H1 (cell line): ENCODE results near the gene PLLP. TPM values are rescaled to one million over a fixed set of nuclear protein-coding genes. Genes with fewer than 3 reads are reported as not detected.

Source experiments
- CTCF ChIA-PET: fragments of 300-600 bp; sonication (Branson Sonifier 250); formaldehyde crosslinking; loops from one replicate; lab custom pipeline; 2021; ENCODE audit not compliant: partially characterized antibody; lab: Charles Lee
- POLR2A ChIA-PET: fragments of 300-600 bp; sonication (Branson Sonifier 250); formaldehyde crosslinking; loops from one replicate; lab custom pipeline; 2021; ENCODE audit warnings: inconsistent platforms; ENCODE audit not compliant: partially characterized antibody; lab: Charles Lee
- DNase-seq, 2 experiments: peaks; one replicate each; pipeline versions ENCODE4 v3.0.0 to v3.0.0-alpha.2; 2010 to 2022; ENCODE audit warnings: low spot score in 2 of 2, low read depth in 1 of 2, mixed read lengths in 1 of 2
- FAIRE-seq: peaks from 2 replicates; lab custom pipeline; 2011; peaks lifted over from hg19 to GRCh38; lab: Jason Lieb, UNC
- H2AFZ ChIP-seq: 2 replicates; pipeline ENCODE4 v1.8.1; 2012; ENCODE audit warnings: low read length, inconsistent platforms
- H2AK5ac ChIP-seq: 2 replicates; pipeline ENCODE4 v1.6.1; 2013; ENCODE audit warnings: low read depth, low read length
- H2BK120ac ChIP-seq: replicated peaks from 2 replicates; pipeline ENCODE3; 2013; ENCODE audit warnings: low read depth, low read length, inconsistent platforms
- H2BK12ac ChIP-seq: 2 replicates; pipeline ENCODE4 v1.6.1; 2013; ENCODE audit warnings: low read depth, low read length
- H2BK15ac ChIP-seq: 2 replicates; pipeline ENCODE4 v1.6.1; 2013; ENCODE audit warnings: low read length
- H2BK20ac ChIP-seq: 2 replicates; pipeline ENCODE4 v1.6.1; 2013; ENCODE audit warnings: low read length
- H2BK5ac ChIP-seq: 2 replicates; pipeline ENCODE4 v1.6.1; 2013; ENCODE audit warnings: low read depth, low read length
- H3K14ac ChIP-seq: 2 replicates; pipeline ENCODE4 v1.6.1; 2013; ENCODE audit warnings: inconsistent platforms; ENCODE audit not compliant: insufficient read length
- H3K18ac ChIP-seq: 2 replicates; pipeline ENCODE4 v1.6.1; 2013; ENCODE audit warnings: low read length; ENCODE audit errors: extremely low read depth
- H3K23ac ChIP-seq: 2 replicates; pipeline ENCODE4 v1.6.1; 2013; ENCODE audit warnings: inconsistent platforms; ENCODE audit not compliant: insufficient read length
- H3K23me2 ChIP-seq: 2 replicates; pipeline ENCODE4 v1.6.1; 2013; ENCODE audit warnings: low read depth, low read length
- H3K27ac ChIP-seq: 2 replicates; pipeline ENCODE4 v1.6.1; 2011; ENCODE audit warnings: low read depth, low read length, inconsistent platforms
- H3K27me3 ChIP-seq, 4 experiments: replicated peaks in 1 of 4; 1 replicate in 1 of 4; 2 replicates in 3 of 4; pipeline versions ENCODE4 v1.6.1 to v1.8.1; 2011 to 2013; ENCODE audit warnings: low read length in 3 of 4, mild to moderate bottlenecking in 3 of 4, inconsistent platforms in 2 of 4, mixed read lengths in 2 of 4, moderate library complexity in 1 of 4; ENCODE audit not compliant: control insufficient read depth in 3 of 4, insufficient read depth in 3 of 4; ENCODE audit errors: extremely low read depth in 1 of 4
- H3K36me3 ChIP-seq, 4 experiments: 2 replicates each; pipeline versions ENCODE4 v1.6.1 to v1.8.1; 2011 to 2013; ENCODE audit warnings: mild to moderate bottlenecking in 4 of 4, low read length in 3 of 4, moderate library complexity in 2 of 4, control low read depth in 1 of 4, inconsistent platforms in 1 of 4; ENCODE audit not compliant: insufficient read depth in 4 of 4, control insufficient read depth in 2 of 4
- H3K4ac ChIP-seq: replicated peaks from 2 replicates; pipeline ENCODE3; 2013; ENCODE audit warnings: low read length, low read depth, mixed read lengths, inconsistent platforms; ENCODE audit not compliant: insufficient read length
- H3K4me1 ChIP-seq, 4 experiments: replicated peaks in 1 of 4; 1 replicate in 1 of 4; 2 replicates in 3 of 4; pipeline versions ENCODE4 v1.6.1 to v1.8.1; 2011 to 2013; ENCODE audit warnings: low read length in 3 of 4, inconsistent platforms in 2 of 4, mixed read lengths in 1 of 4; ENCODE audit not compliant: insufficient read depth in 4 of 4, control insufficient read depth in 3 of 4
- H3K4me2 ChIP-seq, 2 experiments: 2 replicates each; pipeline versions ENCODE4 v1.6.1 to v1.8.1; 2011 to 2013; ENCODE audit warnings: low read depth in 2 of 2, low read length in 2 of 2, control low read depth in 1 of 2, inconsistent platforms in 1 of 2, mild to moderate bottlenecking in 1 of 2; ENCODE audit not compliant: insufficient read depth in 1 of 2
- H3K4me3 ChIP-seq, 4 experiments: fragments of 200-600, 300-600 bp in 1 of 4; sonication (generic), shearing (Covaris generic), sonication (Bioruptor Twin) in 1 of 4; 2 replicates each; pipeline versions ENCODE4 v1.5.1 to v1.8.1; 2011 to 2016; ENCODE audit warnings: low read length in 4 of 4, low read depth in 3 of 4, control low read depth in 2 of 4, inconsistent platforms in 2 of 4, mild to moderate bottlenecking in 2 of 4, mixed read lengths in 1 of 4, moderate library complexity in 1 of 4; ENCODE audit not compliant: insufficient read depth in 2 of 4; ENCODE audit errors: extremely low read depth in 1 of 4
- H3K56ac ChIP-seq: replicated peaks from 2 replicates; pipeline ENCODE3; 2013; ENCODE audit warnings: low read depth, mild to moderate bottlenecking, mixed read lengths, low read length, inconsistent platforms; ENCODE audit not compliant: insufficient read length
- H3K79me1 ChIP-seq: 2 replicates; pipeline ENCODE4 v1.6.1; 2013; ENCODE audit warnings: low read depth, low read length, control low read depth
- H3K79me2 ChIP-seq, 2 experiments: 2 replicates each; pipeline versions ENCODE4 v1.6.1 to v1.8.1; 2012 to 2013; ENCODE audit warnings: low read length in 2 of 2, mild to moderate bottlenecking in 2 of 2, inconsistent platforms in 1 of 2; ENCODE audit not compliant: insufficient read depth in 2 of 2, control insufficient read depth in 1 of 2
- H3K9ac ChIP-seq, 4 experiments: replicated peaks in 1 of 4; 1 replicate in 1 of 4; 2 replicates in 3 of 4; pipeline versions ENCODE4 v1.6.1 to v1.8.1; 2011 to 2013; ENCODE audit warnings: low read depth in 3 of 4, low read length in 3 of 4, control low read depth in 2 of 4, mild to moderate bottlenecking in 2 of 4, moderate library complexity in 2 of 4, inconsistent platforms in 1 of 4; ENCODE audit errors: extremely low read depth in 1 of 4
- H3K9me3 ChIP-seq, 2 experiments: 2 replicates each; pipeline versions ENCODE4 v1.6.1 to v1.8.1; 2012 to 2013; ENCODE audit warnings: mild to moderate bottlenecking in 2 of 2, moderate library complexity in 2 of 2, control low read depth in 1 of 2, inconsistent platforms in 1 of 2, low read depth in 1 of 2, low read length in 1 of 2, mixed read lengths in 1 of 2; ENCODE audit not compliant: insufficient read depth in 2 of 2
- H4K20me1 ChIP-seq, 2 experiments: replicated peaks in 1 of 2; 2 replicates each; pipeline versions ENCODE3 to v1.8.1; 2011 to 2013; ENCODE audit warnings: inconsistent platforms in 2 of 2, low read length in 2 of 2, mild to moderate bottlenecking in 1 of 2; ENCODE audit not compliant: insufficient read depth in 2 of 2, control insufficient read depth in 1 of 2
- H4K5ac ChIP-seq: 2 replicates; pipeline ENCODE4 v1.6.1; 2013; ENCODE audit warnings: low read length, low read depth, mixed read lengths, inconsistent platforms; ENCODE audit not compliant: insufficient read length
- H4K8ac ChIP-seq: 2 replicates; pipeline ENCODE4 v1.8.0; 2013; ENCODE audit warnings: mild to moderate bottlenecking, moderate library complexity, low read length, inconsistent platforms; ENCODE audit not compliant: insufficient read depth; ENCODE audit errors: extremely low read depth
- H4K91ac ChIP-seq: replicated peaks from 2 replicates; pipeline ENCODE3; 2013; ENCODE audit warnings: low read length, mixed read lengths, inconsistent platforms; ENCODE audit not compliant: insufficient read length
- BCL11A ChIP-seq, 2 experiments: IDR thresholded peaks; one replicate each; pipeline ENCODE4 v1.6.1; 2011; ENCODE audit warnings: low read depth in 2 of 2, low read length in 2 of 2, mild to moderate bottlenecking in 2 of 2
- FOSL1 ChIP-seq: IDR thresholded peaks from 2 replicates; pipeline ENCODE4 v1.6.1; 2011; ENCODE audit warnings: mild to moderate bottlenecking, low read depth, low read length, moderate library complexity; ENCODE audit not compliant: insufficient read depth
- JUN ChIP-seq: IDR thresholded peaks from 2 replicates; pipeline ENCODE4 v1.6.1; 2011; ENCODE audit warnings: low read depth, mild to moderate bottlenecking, improper control_type of control experiment, low read length
- JUND ChIP-seq: IDR thresholded peaks from 2 replicates; pipeline ENCODE4 v1.6.1; 2011; ENCODE audit warnings: mild to moderate bottlenecking, improper control_type of control experiment, low read length
- KDM1A ChIP-seq: fragments of 200-600, 300-600 bp; sonication (generic); IDR thresholded peaks from 2 replicates; pipeline ENCODE4 v1.7.1; 2016; ENCODE audit warnings: mild to moderate bottlenecking, low read length, borderline replicate concordance
- KDM5A ChIP-seq: fragments of 200-600 bp; IDR thresholded peaks from 2 replicates; pipeline ENCODE4 v1.7.1; 2012; ENCODE audit warnings: mild to moderate bottlenecking, low read length, inconsistent platforms, mixed read lengths
- POLR2AphosphoS5 ChIP-seq: IDR thresholded peaks from 2 replicates; pipeline ENCODE4 v1.6.1; 2011; ENCODE audit warnings: low read depth, low read length
- POU5F1 ChIP-seq: IDR thresholded peaks from 2 replicates; pipeline ENCODE4 v1.6.1; 2011; ENCODE audit warnings: low read depth, mild to moderate bottlenecking, low read length, moderate library complexity
- RBBP5 ChIP-seq: IDR thresholded peaks from 2 replicates; pipeline ENCODE4 v1.7.1; 2012; ENCODE audit warnings: low read depth, mild to moderate bottlenecking, inconsistent platforms, low read length, moderate library complexity, borderline replicate concordance
- RXRA ChIP-seq: IDR thresholded peaks from 2 replicates; pipeline ENCODE4 v1.6.1; 2011; ENCODE audit warnings: low read depth, mild to moderate bottlenecking, low read length, moderate library complexity; ENCODE audit not compliant: insufficient read depth
- SP1 ChIP-seq: IDR thresholded peaks from 2 replicates; pipeline ENCODE4 v1.6.1; 2011; ENCODE audit warnings: low read depth, low read length
- SUZ12 ChIP-seq: fragments of 200-600 bp; sonication (generic); IDR thresholded peaks from 2 replicates; pipeline ENCODE4 v1.6.1; 2012; ENCODE audit warnings: mild to moderate bottlenecking, inconsistent platforms, low read length, moderate library complexity, mixed read lengths
- WGBS, 2 experiments: shearing (Covaris generic) in 1 of 2; methylation state at CpG; one replicate each; pipeline versions ENCODE4 v1.1.6 to v1.1.7; 2013 to 2015; ENCODE audit warnings: low lambda C conversion rate in 2 of 2, mixed read lengths in 2 of 2, inconsistent platforms in 1 of 2, low coverage in 1 of 2, missing lambda C conversion rate in 1 of 2; ENCODE audit not compliant: insufficient replicate concordance in 2 of 2, insufficient coverage in 1 of 2, insufficient read length in 1 of 2; ENCODE audit errors: extremely low coverage in 1 of 2, missing lambda C conversion rate in 1 of 2; 5-methylcytosine and 5-hydroxymethylcytosine counted together
- polyA plus RNA-seq, 7 experiments: library from polyadenylated mRNA; depleted of rRNA in 3 of 7; stranded (reverse) in 5 of 7; unstranded in 2 of 7; fragments of >200 nt in 5 of 7; fragments of 200-250 nt in 2 of 7; gene quantifications; 1 replicate in 5 of 7; 2 replicates in 1 of 7; 4 replicates in 1 of 7; pipeline versions ENCODE4 v1.2.1 to v1.2.3, GENCODE V29; 2011 to 2013; ENCODE audit warnings: missing spikeins in 2 of 7, mixed read lengths in 2 of 7
- total RNA-seq: library from RNA; stranded (reverse); fragmentation: NEBNext Ultra II Directional; extraction: Animal tissue kit (Norgen Biotek cat#: 25700); gene quantifications from 2 replicates; pipeline ENCODE4 v1.2.1, GENCODE V29; 2021
- TF ChIP-seq, protein P1 (sequence below), 3 experiments: IDR thresholded peaks; 1 replicate in 2 of 3; 2 replicates in 1 of 3; pipeline versions ENCODE4 v1.5.1 to v1.6.1; 2011; ENCODE audit warnings: low read length in 3 of 3, mild to moderate bottlenecking in 3 of 3, inconsistent platforms in 2 of 3, low read depth in 1 of 3, moderate library complexity in 1 of 3; ENCODE audit not compliant: insufficient read depth in 1 of 3; ENCODE audit errors: control extremely low read depth in 1 of 3

PLLP gene
- total and polyA plus RNA-seq, 2 of the 8 experiments (the other 6 are each of a cell fraction or from before 2014, with no cell fraction given) = 2.9 to 10.6 TPM

DNA sequence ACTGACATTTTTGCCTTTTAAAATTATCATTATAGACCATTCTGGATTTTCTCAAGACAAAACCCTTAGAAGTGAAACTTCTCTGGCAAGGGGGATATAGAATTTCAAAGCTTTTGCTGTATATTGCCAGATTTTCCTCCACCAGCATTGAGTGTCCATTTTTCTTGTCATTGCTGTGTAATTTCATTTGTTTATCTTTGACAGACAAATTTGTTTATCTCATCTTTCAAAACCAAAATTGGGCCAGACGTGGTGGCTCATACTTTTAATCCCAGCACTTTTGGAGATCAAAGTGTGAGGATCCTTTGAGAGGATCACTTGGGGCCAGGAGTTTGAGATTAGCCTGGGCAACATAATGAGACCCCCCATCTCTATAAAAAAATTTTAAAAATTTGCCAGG is 55.4 kb downstream of the PLLP start:
- Histone ChIP-seq H3K36me3 (peaks cover 14 to 43% (median 31%) of the 10 kb centered on the region in 4 experiments; a peak in 7 of 8 replicates), H3K79me2 (no peaks in the 10 kb centered on the region), H4K5ac (no peak overlapping the region), H3K23ac (no peak overlapping the region), H3K4me3 (no peak overlapping the region), H4K91ac (no peak overlapping the region), H4K20me1 (no peaks in the 10 kb centered on the region), H3K79me1 (no peaks in the 10 kb centered on the region), H2BK15ac (no peak overlapping the region), H2BK12ac (no peak overlapping the region), H3K18ac (no peak overlapping the region), H3K14ac (no peak overlapping the region), H3K4me2 (no peak overlapping the region), H3K27ac (no peak overlapping the region), H3K56ac (no peak overlapping the region), H3K9ac (no peak overlapping the region), H3K9me3 (no peaks in the 10 kb centered on the region), H2BK20ac (no peak overlapping the region), H2BK5ac (no peak overlapping the region), H2AK5ac (no peak overlapping the region), H4K8ac (no peak overlapping the region), H3K23me2 (peaks cover 2% of the 10 kb centered on the region), H3K4me1 (no peaks in the 10 kb centered on the region), H3K27me3 (no peaks in the 10 kb centered on the region), H2AFZ (no peak overlapping the region), H3K4ac (no peak overlapping the region), H2BK120ac (no peak overlapping the region)
- DNase-seq (no peak), FAIRE-seq (no peak)
- CTCF ChIA-PET = interaction anchor here (0.8 kb wide), 1 partner anchor 15 kb away, joined by 5 read pairs; no protein-coding TSS in a partner anchor
- WGBS, 2 experiments = 86% methylated on average over 1 of the region's 1 CpG; no CpG with 5 or more reads in 1 of the 2 experiments
- POLR2A ChIA-PET = no interaction called here
- TF ChIP-seq JUND = no peak
- no peak for TF ChIP-seq RXRA
- no peak for TF ChIP-seq BCL11A (IDR thresholded peaks at IDR 0.05; ENCODE audit: low read depth in 2 of 2, low read length in 2 of 2)
- TF ChIP-seq RBBP5 = no peak
- TF ChIP-seq SP1 = no peak
- TF ChIP-seq POU5F1 = no peak
- no peak for TF ChIP-seq POLR2AphosphoS5
- no peak for TF ChIP-seq SUZ12
- no peak for TF ChIP-seq KDM5A
- no peak for TF ChIP-seq KDM1A
- TF ChIP-seq JUN = no peak
- TF ChIP-seq, protein P1, sequence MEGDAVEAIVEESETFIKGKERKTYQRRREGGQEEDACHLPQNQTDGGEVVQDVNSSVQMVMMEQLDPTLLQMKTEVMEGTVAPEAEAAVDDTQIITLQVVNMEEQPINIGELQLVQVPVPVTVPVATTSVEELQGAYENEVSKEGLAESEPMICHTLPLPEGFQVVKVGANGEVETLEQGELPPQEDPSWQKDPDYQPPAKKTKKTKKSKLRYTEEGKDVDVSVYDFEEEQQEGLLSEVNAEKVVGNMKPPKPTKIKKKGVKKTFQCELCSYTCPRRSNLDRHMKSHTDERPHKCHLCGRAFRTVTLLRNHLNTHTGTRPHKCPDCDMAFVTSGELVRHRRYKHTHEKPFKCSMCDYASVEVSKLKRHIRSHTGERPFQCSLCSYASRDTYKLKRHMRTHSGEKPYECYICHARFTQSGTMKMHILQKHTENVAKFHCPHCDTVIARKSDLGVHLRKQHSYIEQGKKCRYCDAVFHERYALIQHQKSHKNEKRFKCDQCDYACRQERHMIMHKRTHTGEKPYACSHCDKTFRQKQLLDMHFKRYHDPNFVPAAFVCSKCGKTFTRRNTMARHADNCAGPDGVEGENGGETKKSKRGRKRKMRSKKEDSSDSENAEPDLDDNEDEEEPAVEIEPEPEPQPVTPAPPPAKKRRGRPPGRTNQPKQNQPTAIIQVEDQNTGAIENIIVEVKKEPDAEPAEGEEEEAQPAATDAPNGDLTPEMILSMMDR (IDR thresholded peaks at IDR 0.05; ENCODE audit: control extremely low read depth in 1 of 3, insufficient read depth in 1 of 3, low read depth in 1 of 3, low read length in 3 of 3) = no peak
- TF ChIP-seq FOSL1 = no peak
